ENCODE measurements around the gene HOXA6.

DNA sequence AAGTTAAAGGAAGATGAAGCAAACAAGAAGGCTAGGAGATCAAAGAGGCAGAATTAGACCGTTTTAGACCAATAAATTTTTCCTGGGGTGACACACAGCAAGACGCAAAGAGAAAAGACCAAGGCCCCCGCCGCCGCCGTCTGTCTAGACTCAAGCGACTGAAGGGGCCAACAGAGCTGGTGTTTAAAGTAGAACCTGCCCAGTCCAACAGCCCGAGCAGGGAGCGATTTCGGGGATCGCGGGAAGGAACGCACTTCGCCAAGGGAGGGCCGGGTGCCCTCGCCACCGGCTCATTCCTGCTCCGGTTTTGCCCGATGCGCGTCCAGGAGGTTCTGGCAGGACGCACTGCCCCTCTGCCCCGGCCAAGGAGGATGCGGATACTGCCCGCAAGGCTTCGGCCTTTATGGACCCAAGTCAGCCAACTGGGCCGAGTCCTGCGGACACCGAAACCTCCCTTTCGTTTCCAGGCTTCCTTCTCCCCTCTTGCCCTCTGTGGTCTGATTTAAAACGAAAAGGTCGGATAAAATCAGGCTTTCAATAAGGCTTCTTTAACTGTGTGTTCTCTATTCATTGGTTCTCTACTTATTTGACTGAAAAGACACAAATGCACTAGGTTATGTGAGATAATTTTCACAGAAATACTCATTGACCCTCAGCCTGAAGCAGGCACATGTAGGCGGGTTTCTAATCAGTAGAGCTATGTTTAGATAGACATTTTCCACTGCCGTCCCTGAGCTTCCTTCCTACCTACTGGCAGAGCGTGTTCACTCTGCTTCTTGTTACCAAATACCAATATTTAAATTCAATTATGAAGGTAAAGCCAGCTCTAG, 11.1 kb upstream of the HOXA6 start:
- TF ChIP-seq, protein P1, sequence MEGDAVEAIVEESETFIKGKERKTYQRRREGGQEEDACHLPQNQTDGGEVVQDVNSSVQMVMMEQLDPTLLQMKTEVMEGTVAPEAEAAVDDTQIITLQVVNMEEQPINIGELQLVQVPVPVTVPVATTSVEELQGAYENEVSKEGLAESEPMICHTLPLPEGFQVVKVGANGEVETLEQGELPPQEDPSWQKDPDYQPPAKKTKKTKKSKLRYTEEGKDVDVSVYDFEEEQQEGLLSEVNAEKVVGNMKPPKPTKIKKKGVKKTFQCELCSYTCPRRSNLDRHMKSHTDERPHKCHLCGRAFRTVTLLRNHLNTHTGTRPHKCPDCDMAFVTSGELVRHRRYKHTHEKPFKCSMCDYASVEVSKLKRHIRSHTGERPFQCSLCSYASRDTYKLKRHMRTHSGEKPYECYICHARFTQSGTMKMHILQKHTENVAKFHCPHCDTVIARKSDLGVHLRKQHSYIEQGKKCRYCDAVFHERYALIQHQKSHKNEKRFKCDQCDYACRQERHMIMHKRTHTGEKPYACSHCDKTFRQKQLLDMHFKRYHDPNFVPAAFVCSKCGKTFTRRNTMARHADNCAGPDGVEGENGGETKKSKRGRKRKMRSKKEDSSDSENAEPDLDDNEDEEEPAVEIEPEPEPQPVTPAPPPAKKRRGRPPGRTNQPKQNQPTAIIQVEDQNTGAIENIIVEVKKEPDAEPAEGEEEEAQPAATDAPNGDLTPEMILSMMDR (IDR thresholded peaks at IDR 0.05): no peak
- TF ChIP-seq ZFX (IDR thresholded peaks at IDR 0.05; ENCODE audit: borderline replicate concordance): no peak

Measured in 22Rv1 (cell line).